Psoas muscle (tissue), 8 donors: ENCODE data around the gene WASF2. TPM values are rescaled to one million over a fixed set of nuclear protein-coding genes. Genes with fewer than 3 reads are reported as not detected.

Experiments
- ATAC-seq, 4 donors: fragments of 200-7000 bp; cut with Tn5 transposase; one replicate each; pipeline ENCODE4 v1.9.1; 2020; ENCODE audit warnings: moderate library complexity in 3 of 4, mild to moderate bottlenecking in 2 of 4
- DNase-seq, 2 donors: peaks; one replicate each; pipeline ENCODE4 v3.0.0-alpha.2; 2020
- H3K27ac ChIP-seq: fragments of 200-600 bp; one replicate; pipeline ENCODE4 v1.8.0; 2022
- H3K27me3 ChIP-seq, 3 donors: fragments of 200-600 bp in 1 of 3; one replicate each; pipeline versions ENCODE4 v1.6.1 to v1.8.0; 2013 to 2022; ENCODE audit warnings: low read length in 2 of 3, mild to moderate bottlenecking in 2 of 3, moderate library complexity in 1 of 3; ENCODE audit not compliant: insufficient read depth in 3 of 3
- H3K36me3 ChIP-seq, 2 donors: fragments of 200-600 bp in 1 of 2; one replicate each; pipeline versions ENCODE4 v1.6.1 to v1.8.0; 2013 to 2022; ENCODE audit warnings: low read depth in 1 of 2, mild to moderate bottlenecking in 1 of 2, moderate library complexity in 1 of 2; ENCODE audit not compliant: insufficient read depth in 1 of 2
- H3K4me1 ChIP-seq: fragments of 200-600 bp; one replicate; pipeline ENCODE4 v1.8.0; 2022
- H3K4me3 ChIP-seq: fragments of 200-600 bp; one replicate; pipeline ENCODE4 v1.8.0; 2022; ENCODE audit warnings: mild to moderate bottlenecking
- H3K9me3 ChIP-seq: fragments of 200-600 bp; one replicate; pipeline ENCODE4 v1.8.0; 2022
- WGBS, 3 donors: extraction: QIAGEN DNeasy Blood & Tissue Kit; methylation state at CpG; one replicate each; pipeline versions ENCODE4 v1.1.6 to v1.1.7; 2013; 5-methylcytosine and 5-hydroxymethylcytosine counted together
- intact Hi-C, 2 donors: fragments of 100-400 bp; cut with DNase I; formaldehyde crosslinking; loops; one replicate each; pipeline versions ENCODE4 v1.11.0 to v1.14.2; 2022
- polyA plus RNA-seq, 3 donors: library from polyadenylated mRNA; stranded (reverse); fragments of 200-250 nt; gene quantifications; one replicate each; pipeline ENCODE4 v1.2.3, GENCODE V29; 2013
- total RNA-seq, 4 donors: library from RNA; stranded (reverse); fragmentation: NEBNext Ultra II Directional in 2 of 4; extraction: Animal tissue kit (Norgen Biotek cat#: 25700) in 2 of 4; gene quantifications; one replicate each; pipeline versions ENCODE4 v1.2.1 to v1.2.4, GENCODE V29; 2021 to 2023
- TF ChIP-seq, protein P1 (sequence below): fragments of 200-600 bp; IDR thresholded peaks from one replicate; pipeline ENCODE4 v1.8.0; 2022; ENCODE audit warnings: antibody characterized with exemption
- donor health status: healthy with polysubstance abuse.
- donor health status: DM: no; HTN: no; CAD: no; lungs with moderate emphysema.
- donor health status: Bipolar disorder and iron deficiency.
- donor health status: healthy.
- donor health status: DM: yes; HTN: yes; CAD: no.
- donor health status: DM: no; HTN: no; CAD: no.
- donor health status: DM: no; HTN: no; CAD: no.
- donor health status: DM: yes; HTN: yes; CAD: no.

The WASF2 gene
- total and polyA plus RNA-seq, 7 donors, result 7.9 to 40.6 (median 29.4) TPM

DNA sequence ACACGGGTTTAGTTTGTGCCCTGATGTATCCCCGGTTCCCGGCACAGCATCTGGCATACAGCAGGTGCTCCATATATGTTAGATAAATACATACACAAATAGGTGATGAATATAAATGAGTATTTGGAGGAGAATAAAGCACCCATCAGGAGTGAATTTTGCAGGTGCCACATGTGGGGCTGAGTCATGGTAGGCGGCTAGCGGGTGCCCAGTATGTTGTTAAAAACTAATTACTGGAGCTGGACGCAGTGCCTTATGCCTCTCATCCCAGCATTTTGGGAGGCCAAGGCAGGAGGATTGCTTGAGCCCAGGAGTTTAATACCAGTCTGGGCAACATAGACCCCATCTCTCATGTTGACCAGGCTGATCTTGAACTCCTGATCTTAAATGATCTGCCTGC is 16.7 kb upstream of the WASF2 start:
- Histone ChIP-seq H3K4me3 (no peak overlapping the region), H3K27ac (no peak overlapping the region), H3K36me3 (no peaks in the 10 kb centered on the region), H3K4me1 (peaks cover 23% of the 10 kb centered on the region), H3K9me3 (no peaks in the 10 kb centered on the region), H3K27me3 (no peaks in the 10 kb centered on the region)
- TF ChIP-seq, protein P1, sequence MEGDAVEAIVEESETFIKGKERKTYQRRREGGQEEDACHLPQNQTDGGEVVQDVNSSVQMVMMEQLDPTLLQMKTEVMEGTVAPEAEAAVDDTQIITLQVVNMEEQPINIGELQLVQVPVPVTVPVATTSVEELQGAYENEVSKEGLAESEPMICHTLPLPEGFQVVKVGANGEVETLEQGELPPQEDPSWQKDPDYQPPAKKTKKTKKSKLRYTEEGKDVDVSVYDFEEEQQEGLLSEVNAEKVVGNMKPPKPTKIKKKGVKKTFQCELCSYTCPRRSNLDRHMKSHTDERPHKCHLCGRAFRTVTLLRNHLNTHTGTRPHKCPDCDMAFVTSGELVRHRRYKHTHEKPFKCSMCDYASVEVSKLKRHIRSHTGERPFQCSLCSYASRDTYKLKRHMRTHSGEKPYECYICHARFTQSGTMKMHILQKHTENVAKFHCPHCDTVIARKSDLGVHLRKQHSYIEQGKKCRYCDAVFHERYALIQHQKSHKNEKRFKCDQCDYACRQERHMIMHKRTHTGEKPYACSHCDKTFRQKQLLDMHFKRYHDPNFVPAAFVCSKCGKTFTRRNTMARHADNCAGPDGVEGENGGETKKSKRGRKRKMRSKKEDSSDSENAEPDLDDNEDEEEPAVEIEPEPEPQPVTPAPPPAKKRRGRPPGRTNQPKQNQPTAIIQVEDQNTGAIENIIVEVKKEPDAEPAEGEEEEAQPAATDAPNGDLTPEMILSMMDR, result no peak
- ATAC-seq (no peak), DNase-seq (peak in 1 of 2 donors; percentile 39)
- 81 to 88% (median 81%) methylated on average over 6 of the region's 6 CpGs for WGBS, 3 donors
- intact Hi-C loops, result no loop called here

DNA sequence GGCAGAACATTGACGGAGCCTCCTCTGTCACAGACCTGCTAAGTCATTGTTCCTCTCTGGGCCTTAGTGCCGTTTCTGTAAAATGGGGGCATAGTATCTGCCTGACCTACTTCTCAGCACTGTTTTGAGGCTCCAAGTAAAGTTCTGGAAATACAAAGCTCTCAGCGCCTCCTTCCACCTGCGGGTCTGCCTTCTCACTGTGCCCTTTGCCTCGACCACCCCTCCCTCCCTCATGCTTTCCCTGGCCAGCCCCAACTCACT is 15.4 kb upstream of the WASF2 start:
- no peak for ATAC-seq
- H3K4me3 ChIP-seq, result no peak overlapping the region
- H3K27ac ChIP-seq, result peak overlapping the region; percentile 80
- 31 to 39% (median 34%) methylated on average over 5 of the region's 5 CpGs for WGBS, 3 donors
- peak in 1 of 2 donors; percentile 15 for DNase-seq
- intact Hi-C loops, result no loop called here
- TF ChIP-seq, protein P1, result no peak
- H3K9me3 ChIP-seq, result no peaks in the 10 kb centered on the region
- H3K27me3 ChIP-seq, result no peaks in the 10 kb centered on the region
- no peaks in the 10 kb centered on the region for H3K36me3 ChIP-seq
- H3K4me1 ChIP-seq, result peaks cover 23% of the 10 kb centered on the region

DNA sequence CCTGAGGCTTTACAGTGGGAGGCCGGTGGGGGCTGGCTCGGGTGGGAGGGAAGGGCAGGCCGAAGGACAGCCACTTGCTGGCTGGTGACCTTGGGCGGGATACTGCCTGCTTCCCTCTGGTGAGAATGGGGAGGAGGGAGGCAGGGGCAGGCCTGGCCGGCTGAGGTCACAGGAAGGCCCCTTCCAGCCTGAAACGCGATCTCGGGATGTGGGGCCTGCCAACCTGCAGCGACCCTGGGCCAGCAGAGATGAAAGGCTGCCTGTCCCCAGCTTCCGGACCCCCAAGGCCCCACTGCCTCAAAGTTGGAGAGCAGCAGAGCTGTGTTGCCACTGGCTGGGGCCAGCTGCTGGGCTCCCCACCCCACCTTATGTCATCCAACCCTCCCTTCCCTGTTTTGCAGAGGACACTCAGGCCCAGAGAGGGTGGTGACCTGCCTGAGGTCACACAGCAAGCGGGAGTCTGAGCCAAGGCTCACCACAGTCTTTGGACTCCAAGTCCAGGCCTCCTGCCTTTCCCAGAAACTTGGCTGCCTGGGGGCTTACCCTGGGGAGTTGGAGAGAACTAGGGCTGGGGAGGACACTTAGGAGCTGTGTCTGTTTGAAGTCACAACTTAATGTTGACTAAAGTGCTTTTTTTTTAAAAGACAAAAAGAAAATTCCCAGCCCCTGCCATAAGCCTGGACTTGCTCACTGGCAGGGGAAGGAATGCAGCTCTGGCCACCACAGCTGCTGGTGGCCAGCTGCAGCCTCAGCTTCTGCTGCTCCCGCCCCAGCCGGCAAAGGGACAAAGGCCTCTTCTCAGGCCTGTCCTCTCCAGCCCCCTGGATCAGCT is 14.8 kb upstream of the WASF2 start:
- DNase-seq (peak; percentile 85 to 91), ATAC-seq (peak; percentile 69 to 79 (median 74))
- WGBS, 3 donors, result 14 to 18% (median 16%) methylated on average over 11 to 13 of the region's 13 CpGs
- H3K9me3 ChIP-seq, result no peaks in the 10 kb centered on the region
- TF ChIP-seq, protein P1, result no peak
- no peaks in the 10 kb centered on the region for H3K27me3 ChIP-seq
- peaks cover 23% of the 10 kb centered on the region for H3K4me1 ChIP-seq
- intact Hi-C loops, result no loop called here
- no peaks in the 10 kb centered on the region for H3K36me3 ChIP-seq
- peak overlapping the region; percentile 80 for H3K27ac ChIP-seq
- H3K4me3 ChIP-seq, result peak overlapping the region; percentile 7

DNA sequence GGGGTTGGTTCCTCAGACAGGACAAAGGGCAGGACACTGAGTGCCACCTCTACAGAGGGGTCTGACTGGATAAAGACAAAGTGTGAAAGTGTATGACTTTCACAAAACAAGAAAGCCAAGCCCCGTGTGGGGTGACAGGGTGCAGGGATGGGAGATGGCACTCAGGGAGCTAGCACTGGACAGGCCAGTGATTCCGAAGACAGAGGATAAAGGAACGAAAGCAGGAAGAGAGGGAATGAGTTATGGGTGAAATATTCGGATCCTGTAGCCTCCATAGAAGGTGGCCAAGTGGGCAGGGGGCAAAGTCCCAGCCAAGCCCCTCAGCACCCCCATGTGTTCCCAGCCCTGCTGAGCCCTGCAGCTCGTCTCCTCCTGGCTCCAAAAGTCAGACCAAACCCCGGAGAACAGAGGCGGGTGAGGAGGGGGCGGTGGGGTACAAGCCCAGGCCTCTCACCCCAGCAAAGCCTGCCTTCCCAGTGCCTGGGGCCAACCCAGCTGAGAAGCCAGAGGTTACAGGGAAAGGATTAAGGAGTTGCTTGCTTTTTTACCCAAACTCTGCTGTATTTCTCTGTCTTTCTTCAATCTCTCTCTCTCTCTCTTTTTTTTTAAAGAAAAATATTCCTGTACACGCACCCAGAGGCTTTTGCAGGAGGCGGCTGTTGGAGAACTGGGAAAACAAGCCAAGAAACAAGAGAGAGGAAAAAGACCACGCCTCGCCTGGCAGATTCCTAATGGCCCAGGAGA is 14.0 kb upstream of the WASF2 start:
- H3K4me3 ChIP-seq, result peak overlapping the region; percentile 42
- peak in 1 of 2 donors; percentile 55 for DNase-seq
- WGBS, 3 donors, result 23 to 35% (median 28%) methylated on average over 11 to 12 of the region's 12 CpGs
- no peaks in the 10 kb centered on the region for H3K9me3 ChIP-seq
- peak in 3 of 4 donors; percentile 3 to 29 (median 9) for ATAC-seq
- H3K4me1 ChIP-seq, result peaks cover 23% of the 10 kb centered on the region
- H3K27me3 ChIP-seq, result no peaks in the 10 kb centered on the region
- TF ChIP-seq, protein P1, result no peak
- peak overlapping the region; percentile 80 for H3K27ac ChIP-seq
- intact Hi-C loops, result no loop called here
- H3K36me3 ChIP-seq, result no peaks in the 10 kb centered on the region
